SK-N-SH (cell line): ENCODE measurements around the gene GGPS1.

ENCODE experiments used
- EP300 ChIP-seq, 2 experiments: IDR thresholded peaks; 2 replicates each; pipeline versions ENCODE4 v1.4.0 to v1.6.1; 2012; ENCODE audit warnings: borderline replicate concordance in 1 of 2, low read depth in 1 of 2, low read length in 1 of 2
- EZH2phosphoT487 ChIP-seq: fragments of 200-600 bp; sonication (generic); IDR thresholded peaks from 2 replicates; pipeline ENCODE4 v1.6.1; 2017; ENCODE audit warnings: low read depth, mixed run types, mild to moderate bottlenecking, antibody characterized with exemption, moderate library complexity, borderline replicate concordance
- FOSL2 ChIP-seq: IDR thresholded peaks from 2 replicates; pipeline ENCODE4 v1.4.0; 2012; ENCODE audit warnings: low read depth, mild to moderate bottlenecking, moderate library complexity, borderline replicate concordance
- FOXJ3 ChIP-seq: sonication (generic); formaldehyde crosslinking; IDR thresholded peaks from 2 replicates; pipeline ENCODE4 v1.5.1; 2020; ENCODE audit warnings: mild to moderate bottlenecking, missing genetic modification reagents
- MXI1 ChIP-seq: IDR thresholded peaks from 2 replicates; pipeline ENCODE4 v1.6.1; 2012; ENCODE audit warnings: mild to moderate bottlenecking, low read depth, low read length, improper control_type of control experiment
- POLR2AphosphoS5 ChIP-seq: IDR thresholded peaks from 2 replicates; pipeline ENCODE4 v1.6.1; 2012; ENCODE audit warnings: low read depth, low read length
- RAD21 ChIP-seq: IDR thresholded peaks from 2 replicates; pipeline ENCODE4 v1.6.1; 2012; ENCODE audit warnings: mild to moderate bottlenecking, low read length
- RCOR1 ChIP-seq: fragments of 150-350 bp; IDR thresholded peaks from 2 replicates; pipeline ENCODE4 v1.6.1; 2017; ENCODE audit warnings: antibody characterized with exemption, low read length
- RFX5 ChIP-seq: IDR thresholded peaks from 2 replicates; pipeline ENCODE4 v1.6.1; 2012; ENCODE audit warnings: mild to moderate bottlenecking, improper control_type of control experiment, low read length
- TAF1 ChIP-seq: IDR thresholded peaks from 2 replicates; pipeline ENCODE4 v1.6.1; 2012; ENCODE audit warnings: low read depth, mild to moderate bottlenecking, low read length, moderate library complexity, borderline replicate concordance
- TCF12 ChIP-seq: IDR thresholded peaks from 2 replicates; pipeline ENCODE4 v1.4.0; 2012
- TF ChIP-seq, protein P1 (sequence below): IDR thresholded peaks from 2 replicates; pipeline ENCODE4 v1.4.0; 2012; ENCODE audit warnings: low read depth, borderline replicate concordance
- TF ChIP-seq, protein P2 (sequence below): fragments of 200-600 bp; sonication (generic); IDR thresholded peaks from 2 replicates; pipeline ENCODE4 v1.6.1; 2017; ENCODE audit warnings: antibody characterized with exemption, mild to moderate bottlenecking, moderate library complexity
- TF ChIP-seq, protein P3 (sequence below): IDR thresholded peaks from 2 replicates; pipeline ENCODE4 v1.4.0; 2012; ENCODE audit warnings: low read depth

DNA sequence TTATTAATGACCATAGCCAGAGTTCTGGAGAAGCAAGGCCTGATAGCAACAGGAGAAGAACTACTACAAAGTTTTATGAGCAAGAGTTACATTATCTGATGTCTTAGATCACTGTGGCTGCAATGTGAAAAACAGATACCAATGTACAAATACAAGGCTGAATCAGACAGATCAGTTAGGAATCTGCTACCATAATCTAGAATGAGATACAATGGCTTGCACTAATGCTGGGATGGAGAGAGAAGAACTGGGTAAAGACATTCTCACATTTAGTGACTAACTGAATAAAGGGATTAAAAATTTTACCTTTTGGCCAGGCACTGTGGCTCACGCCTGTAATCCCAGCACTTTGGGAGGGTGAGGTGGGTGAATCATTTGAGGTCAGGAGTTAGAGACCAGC, 41.7 kb upstream of the GGPS1 start:
- TF ChIP-seq, protein P1, sequence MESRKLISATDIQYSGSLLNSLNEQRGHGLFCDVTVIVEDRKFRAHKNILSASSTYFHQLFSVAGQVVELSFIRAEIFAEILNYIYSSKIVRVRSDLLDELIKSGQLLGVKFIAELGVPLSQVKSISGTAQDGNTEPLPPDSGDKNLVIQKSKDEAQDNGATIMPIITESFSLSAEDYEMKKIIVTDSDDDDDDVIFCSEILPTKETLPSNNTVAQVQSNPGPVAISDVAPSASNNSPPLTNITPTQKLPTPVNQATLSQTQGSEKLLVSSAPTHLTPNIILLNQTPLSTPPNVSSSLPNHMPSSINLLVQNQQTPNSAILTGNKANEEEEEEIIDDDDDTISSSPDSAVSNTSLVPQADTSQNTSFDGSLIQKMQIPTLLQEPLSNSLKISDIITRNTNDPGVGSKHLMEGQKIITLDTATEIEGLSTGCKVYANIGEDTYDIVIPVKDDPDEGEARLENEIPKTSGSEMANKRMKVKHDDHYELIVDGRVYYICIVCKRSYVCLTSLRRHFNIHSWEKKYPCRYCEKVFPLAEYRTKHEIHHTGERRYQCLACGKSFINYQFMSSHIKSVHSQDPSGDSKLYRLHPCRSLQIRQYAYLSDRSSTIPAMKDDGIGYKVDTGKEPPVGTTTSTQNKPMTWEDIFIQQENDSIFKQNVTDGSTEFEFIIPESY: no peak
- TF ChIP-seq MXI1 (no peak), FOSL2 (no peak), RAD21 (no peak), EP300 (IDR thresholded peaks at IDR 0.05; ENCODE audit: borderline replicate concordance in 1 of 2, low read depth in 1 of 2, low read length in 1 of 2) (no peak), EZH2phosphoT487 (no peak), RCOR1 (no peak), TAF1 (no peak), RFX5 (no peak), FOXJ3 (no peak), TCF12 (no peak), POLR2AphosphoS5 (no peak)
- TF ChIP-seq, protein P2, sequence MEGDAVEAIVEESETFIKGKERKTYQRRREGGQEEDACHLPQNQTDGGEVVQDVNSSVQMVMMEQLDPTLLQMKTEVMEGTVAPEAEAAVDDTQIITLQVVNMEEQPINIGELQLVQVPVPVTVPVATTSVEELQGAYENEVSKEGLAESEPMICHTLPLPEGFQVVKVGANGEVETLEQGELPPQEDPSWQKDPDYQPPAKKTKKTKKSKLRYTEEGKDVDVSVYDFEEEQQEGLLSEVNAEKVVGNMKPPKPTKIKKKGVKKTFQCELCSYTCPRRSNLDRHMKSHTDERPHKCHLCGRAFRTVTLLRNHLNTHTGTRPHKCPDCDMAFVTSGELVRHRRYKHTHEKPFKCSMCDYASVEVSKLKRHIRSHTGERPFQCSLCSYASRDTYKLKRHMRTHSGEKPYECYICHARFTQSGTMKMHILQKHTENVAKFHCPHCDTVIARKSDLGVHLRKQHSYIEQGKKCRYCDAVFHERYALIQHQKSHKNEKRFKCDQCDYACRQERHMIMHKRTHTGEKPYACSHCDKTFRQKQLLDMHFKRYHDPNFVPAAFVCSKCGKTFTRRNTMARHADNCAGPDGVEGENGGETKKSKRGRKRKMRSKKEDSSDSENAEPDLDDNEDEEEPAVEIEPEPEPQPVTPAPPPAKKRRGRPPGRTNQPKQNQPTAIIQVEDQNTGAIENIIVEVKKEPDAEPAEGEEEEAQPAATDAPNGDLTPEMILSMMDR: no peak
- TF ChIP-seq, protein P3, sequence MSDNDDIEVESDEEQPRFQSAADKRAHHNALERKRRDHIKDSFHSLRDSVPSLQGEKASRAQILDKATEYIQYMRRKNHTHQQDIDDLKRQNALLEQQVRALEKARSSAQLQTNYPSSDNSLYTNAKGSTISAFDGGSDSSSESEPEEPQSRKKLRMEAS: no peak
